Measurements from ENCODE around the gene GRHL3. TPM values are rescaled to one million over a fixed set of nuclear protein-coding genes. Genes with fewer than 3 reads are reported as not detected.

The GRHL3 gene
- total RNA-seq, 2 donors from 2014 or later: 8.1 to 8.4 TPM

GRCh38 chr1:24340770-24341169 lies 21.6 kb downstream of the GRHL3 start:
- no peak for DNase-seq (ENCODE audit: low spot score)
- no peak overlapping the region for H3K27ac ChIP-seq
- intact Hi-C loops (cut with DNase I): no loop called here
- 73% methylated on average over 8 of the region's 8 CpGs for WGBS
- H3K27me3 ChIP-seq (replicated peaks; ENCODE audit: insufficient read depth): no peaks in the 10 kb centered on the region
- no peaks in the 10 kb centered on the region for H3K36me3 ChIP-seq
- peaks cover 6% of the 10 kb centered on the region for H3K4me1 ChIP-seq (replicated peaks)
- no peaks in the 10 kb centered on the region for H3K9me3 ChIP-seq
- TF ChIP-seq POLR2A (IDR thresholded peaks at IDR 0.05) (no peak), POLR2AphosphoS5 (IDR thresholded peaks at IDR 0.05) (no peak)
- TF ChIP-seq, protein P1, sequence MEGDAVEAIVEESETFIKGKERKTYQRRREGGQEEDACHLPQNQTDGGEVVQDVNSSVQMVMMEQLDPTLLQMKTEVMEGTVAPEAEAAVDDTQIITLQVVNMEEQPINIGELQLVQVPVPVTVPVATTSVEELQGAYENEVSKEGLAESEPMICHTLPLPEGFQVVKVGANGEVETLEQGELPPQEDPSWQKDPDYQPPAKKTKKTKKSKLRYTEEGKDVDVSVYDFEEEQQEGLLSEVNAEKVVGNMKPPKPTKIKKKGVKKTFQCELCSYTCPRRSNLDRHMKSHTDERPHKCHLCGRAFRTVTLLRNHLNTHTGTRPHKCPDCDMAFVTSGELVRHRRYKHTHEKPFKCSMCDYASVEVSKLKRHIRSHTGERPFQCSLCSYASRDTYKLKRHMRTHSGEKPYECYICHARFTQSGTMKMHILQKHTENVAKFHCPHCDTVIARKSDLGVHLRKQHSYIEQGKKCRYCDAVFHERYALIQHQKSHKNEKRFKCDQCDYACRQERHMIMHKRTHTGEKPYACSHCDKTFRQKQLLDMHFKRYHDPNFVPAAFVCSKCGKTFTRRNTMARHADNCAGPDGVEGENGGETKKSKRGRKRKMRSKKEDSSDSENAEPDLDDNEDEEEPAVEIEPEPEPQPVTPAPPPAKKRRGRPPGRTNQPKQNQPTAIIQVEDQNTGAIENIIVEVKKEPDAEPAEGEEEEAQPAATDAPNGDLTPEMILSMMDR (IDR thresholded peaks at IDR 0.05): no peak
- no peak overlapping the region for H3K4me3 ChIP-seq

DNA sequence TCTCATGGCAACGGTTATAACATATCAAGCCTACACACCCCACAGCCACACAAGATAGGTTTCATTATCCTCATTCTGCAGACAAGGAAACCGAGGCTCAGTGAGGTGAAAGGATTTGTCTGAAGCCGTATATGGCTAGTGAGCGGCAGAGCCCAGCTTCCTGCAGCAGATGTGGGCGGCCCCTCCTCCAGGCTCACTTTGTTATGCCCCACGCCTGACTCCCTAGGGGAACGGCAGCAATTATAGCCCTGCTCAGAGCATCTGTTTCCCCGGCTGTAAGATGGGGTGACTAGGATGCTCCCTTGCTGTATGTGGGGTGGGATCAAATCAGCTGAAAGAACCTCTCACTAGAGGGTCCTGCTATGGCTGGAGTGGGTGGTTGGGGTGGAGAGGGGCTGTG lies 22.1 kb downstream of the GRHL3 start:
- TF ChIP-seq POLR2A (IDR thresholded peaks at IDR 0.05): no peak
- WGBS: 88% methylated on average over 8 of the region's 8 CpGs
- H3K4me3 ChIP-seq: no peak overlapping the region

DNA sequence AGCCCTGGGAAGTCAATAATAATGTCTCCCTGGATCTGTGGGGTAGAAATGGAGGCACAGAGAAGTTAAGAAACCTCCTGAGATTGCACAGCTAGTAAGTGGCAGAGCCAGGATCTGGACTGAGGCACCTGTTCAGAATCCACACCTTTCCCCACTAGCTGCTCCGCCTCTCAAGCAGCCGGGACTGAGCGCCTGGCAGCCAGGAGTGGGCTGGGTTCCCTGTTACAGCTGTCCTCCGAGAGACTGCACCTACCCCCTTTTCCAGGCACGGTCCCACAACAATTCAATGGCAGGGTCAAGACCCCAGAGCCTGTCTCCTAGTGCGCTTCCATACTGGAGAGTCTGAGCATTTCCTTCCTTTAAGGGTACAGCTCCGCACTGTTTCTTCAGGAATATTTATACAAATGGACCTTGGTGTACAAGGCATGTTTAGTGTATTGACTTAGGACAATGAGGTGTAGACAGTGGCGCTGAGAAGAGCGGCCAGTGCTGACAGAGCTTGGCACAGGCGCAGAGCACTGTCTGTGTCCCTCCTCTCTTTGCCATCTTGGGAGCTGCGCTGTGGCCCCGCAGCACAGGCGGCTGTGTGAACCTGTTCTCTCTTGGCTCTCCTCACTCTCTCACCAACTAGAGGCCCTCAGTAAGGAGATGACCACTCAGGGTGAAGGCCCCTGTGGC lies 24.4 kb downstream of the GRHL3 start:
- Histone ChIP-seq H3K27me3 (replicated peaks; ENCODE audit: insufficient read depth) (no peaks in the 10 kb centered on the region), H3K36me3 (no peaks in the 10 kb centered on the region), H3K27ac (peak overlapping the region; percentile 32 to 62), H3K9me3 (no peaks in the 10 kb centered on the region), H3K4me3 (no peak overlapping the region), H3K4me1 (replicated peaks) (peaks cover 13% of the 10 kb centered on the region)
- TF ChIP-seq POLR2AphosphoS5 (IDR thresholded peaks at IDR 0.05): peak; percentile 86
- TF ChIP-seq POLR2A (IDR thresholded peaks at IDR 0.05): no peak
- intact Hi-C loops (cut with DNase I): no loop called here
- 63% methylated on average over 13 of the region's 13 CpGs for WGBS
- DNase-seq (ENCODE audit: low spot score): peak; percentile 72

More for the DNA sequence above, 22.1 kb downstream of the GRHL3 start:
- H3K4me1 ChIP-seq (replicated peaks): peaks cover 9% of the 10 kb centered on the region
- intact Hi-C loops (cut with DNase I): no loop called here
- no peak overlapping the region for H3K27ac ChIP-seq
- H3K36me3 ChIP-seq: no peaks in the 10 kb centered on the region
- H3K27me3 ChIP-seq (replicated peaks; ENCODE audit: insufficient read depth): no peaks in the 10 kb centered on the region
- DNase-seq (ENCODE audit: low spot score): no peak
- no peaks in the 10 kb centered on the region for H3K9me3 ChIP-seq

DNA sequence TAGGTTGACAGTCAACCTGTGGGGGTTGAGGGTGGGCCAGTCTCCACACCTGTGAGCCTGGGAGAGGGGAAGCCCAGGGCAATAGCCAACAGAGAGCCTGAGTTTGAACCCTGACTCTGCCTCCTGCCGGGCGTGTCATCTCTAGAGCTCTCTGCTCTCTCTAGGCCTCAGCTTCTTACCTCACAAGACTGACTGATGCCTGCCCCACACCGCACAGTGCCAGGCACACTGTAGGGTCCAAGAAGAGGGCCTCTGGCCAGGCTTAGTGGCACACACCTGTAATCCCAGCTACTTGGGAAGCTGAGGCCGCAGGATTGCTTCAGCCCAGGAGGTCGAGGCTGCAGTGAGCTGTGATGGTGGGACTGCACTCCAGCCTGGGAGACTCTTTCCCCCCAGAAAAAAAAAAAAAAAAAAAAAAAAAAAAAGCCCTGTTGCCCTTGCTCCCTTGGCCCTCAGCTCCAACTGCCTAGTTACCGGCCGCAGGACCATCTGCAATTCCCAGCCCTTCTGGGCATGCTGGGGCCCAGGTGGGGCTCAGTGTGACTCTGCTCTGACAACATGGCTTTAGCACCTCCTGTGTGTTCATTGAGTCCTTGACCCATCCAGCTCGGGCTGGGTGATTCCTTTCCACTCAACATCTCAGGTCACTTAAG lies 25.1 kb downstream of the GRHL3 start:
- TF ChIP-seq, protein P1 (IDR thresholded peaks at IDR 0.05): no peak
- TF ChIP-seq POLR2A (IDR thresholded peaks at IDR 0.05) (no peak), POLR2AphosphoS5 (IDR thresholded peaks at IDR 0.05) (no peak)
- intact Hi-C loops (cut with DNase I): no loop called here
- no peaks in the 10 kb centered on the region for H3K9me3 ChIP-seq
- no peak for DNase-seq (ENCODE audit: low spot score)
- H3K36me3 ChIP-seq: no peaks in the 10 kb centered on the region
- H3K27ac ChIP-seq: peak overlapping the region; percentile 32 to 62
- H3K4me3 ChIP-seq: no peak overlapping the region
- WGBS: 90% methylated on average over 8 of the region's 8 CpGs
- H3K4me1 ChIP-seq (replicated peaks): peaks cover 13% of the 10 kb centered on the region
- no peaks in the 10 kb centered on the region for H3K27me3 ChIP-seq (replicated peaks; ENCODE audit: insufficient read depth)

DNA sequence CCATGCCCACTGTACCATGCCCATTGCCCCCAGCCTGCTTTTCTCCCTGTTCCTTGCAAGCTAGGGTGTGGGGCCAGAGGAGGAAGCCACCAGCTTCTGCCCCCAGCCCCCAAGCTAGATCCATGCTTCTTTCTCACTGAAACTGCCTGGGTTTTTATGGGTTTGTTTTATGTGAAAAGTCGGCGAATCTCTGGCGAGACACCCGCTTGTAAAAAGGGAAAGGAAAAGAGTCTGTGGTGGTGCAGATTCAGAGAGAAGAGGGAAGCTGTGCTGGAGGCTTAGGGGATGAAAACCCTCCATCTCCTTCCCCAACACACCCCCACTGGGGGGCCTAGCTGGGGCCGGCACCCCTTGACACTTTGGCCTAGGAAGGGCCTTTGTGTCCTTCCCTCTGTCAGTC lies 26.2 kb downstream of the GRHL3 start:
- DNase-seq (ENCODE audit: low spot score): peak; percentile 48
- Histone ChIP-seq H3K9me3 (no peaks in the 10 kb centered on the region), H3K36me3 (no peaks in the 10 kb centered on the region), H3K4me1 (replicated peaks) (peaks cover 13% of the 10 kb centered on the region), H3K27me3 (replicated peaks; ENCODE audit: insufficient read depth) (no peaks in the 10 kb centered on the region), H3K4me3 (no peak overlapping the region), H3K27ac (no peak overlapping the region)
- intact Hi-C loops (cut with DNase I): no loop called here
- WGBS: 16% methylated on average over 5 of the region's 5 CpGs
- TF ChIP-seq POLR2AphosphoS5 (IDR thresholded peaks at IDR 0.05): peak; percentile 77
- TF ChIP-seq, protein P1 (IDR thresholded peaks at IDR 0.05): no peak

Data from prostate gland (tissue), 2 donors.